HCT116 (cell line): Measurements from ENCODE around the gene KPNB1. TPM values are rescaled to one million over a fixed set of nuclear protein-coding genes. Genes with fewer than 3 reads are reported as not detected.

Source experiments
- ATAC-seq: fragments of 200-7000 bp; cut with Tn5 transposase; 2 replicates; pipeline ENCODE4 v1.9.1; 2020; ENCODE audit warnings: mild to moderate bottlenecking, moderate library complexity
- BruUV-seq: library from RNA; stranded (reverse); fragments of 400-500 nt; replicated peaks from 2 replicates; lab custom pipeline; 2021; lab: Mats Ljungman, UMichigan
- CTCF ChIA-PET: fragments of 300-600 bp; sonication (Branson Sonifier 250); formaldehyde crosslinking; loops from one replicate; lab custom pipeline; 2021; ENCODE audit warnings: antibody characterized with exemption; lab: Charles Lee
- POLR2A ChIA-PET: fragments of 300-600, 350-600 bp; sonication (Branson Sonifier 250); formaldehyde crosslinking; loops from one replicate; lab custom pipeline; 2021; ENCODE audit warnings: antibody characterized with exemption; lab: Charles Lee
- RAD21 ChIA-PET, 2 experiments: fragments of 300-600 bp; sonication (Branson Sonifier 250); formaldehyde crosslinking; loops; one replicate each; lab custom pipeline; 2023; ENCODE audit warnings: low total read pairs in 2 of 2; ENCODE audit not compliant: uncharacterized antibody in 2 of 2, unreplicated experiment in 2 of 2, low non-redundant PET in 1 of 2; lab: Charles Lee
- DNase-seq: peaks from one replicate; pipeline ENCODE4 v3.0.0-alpha.2; 2010; ENCODE audit warnings: low read depth, low spot score
- H2AFZ ChIP-seq: fragments of 200-600 bp; shearing (Covaris generic), sonication (generic); 2 replicates; pipeline ENCODE4 v1.6.1; 2017; ENCODE audit warnings: low read depth, mixed run types, mixed read lengths, antibody characterized with exemption, low read length; ENCODE audit not compliant: poor library complexity, severe bottlenecking
- H3K27ac ChIP-seq: 2 replicates; pipeline ENCODE4 v1.5.1; 2012; ENCODE audit warnings: low read depth, low read length
- H3K27me3 ChIP-seq: fragments of 200-600 bp; sonication (generic); 2 replicates; pipeline ENCODE4 v1.6.1; 2016; ENCODE audit warnings: mixed run types, low read length, mixed read lengths; ENCODE audit not compliant: insufficient read depth
- H3K36me3 ChIP-seq, 2 experiments: fragments of 200-500 bp in 1 of 2; fragments of 200-600 bp in 1 of 2; sonication (Bioruptor generic) in 1 of 2; sonication (generic) in 1 of 2; 2 replicates each; pipeline versions ENCODE4 v1.5.1 to v1.6.1; 2014 to 2016; ENCODE audit warnings: low read length in 2 of 2, inconsistent platforms in 1 of 2, mixed read lengths in 1 of 2, mixed run types in 1 of 2; ENCODE audit not compliant: insufficient read depth in 2 of 2, control insufficient read depth in 1 of 2
- H3K4me1 ChIP-seq, 2 experiments: fragments of 200-600 bp in 1 of 2; sonication (generic) in 1 of 2; 2 replicates each; pipeline versions ENCODE4 v1.5.1 to v1.6.1; 2012 to 2017; ENCODE audit warnings: low read length in 2 of 2, inconsistent platforms in 1 of 2, mild to moderate bottlenecking in 1 of 2, mixed read lengths in 1 of 2, mixed run types in 1 of 2, moderate library complexity in 1 of 2; ENCODE audit not compliant: insufficient read depth in 2 of 2, control insufficient read depth in 1 of 2
- H3K4me2 ChIP-seq: fragments of 200-600 bp; sonication (generic); 2 replicates; pipeline ENCODE4 v1.6.1; 2017; ENCODE audit warnings: mixed run types, low read length, mixed read lengths
- H3K4me3 ChIP-seq, 2 experiments: fragments of 200-600 bp in 1 of 2; sonication (generic) in 1 of 2; replicated peaks in 1 of 2; 2 replicates each; pipeline ENCODE4 v1.5.1; 2011 to 2016; ENCODE audit warnings: low read length in 2 of 2, control low read depth in 1 of 2, low read depth in 1 of 2, mild to moderate bottlenecking in 1 of 2, mixed read lengths in 1 of 2, mixed run types in 1 of 2
- H3K79me2 ChIP-seq: fragments of 200-600 bp; sonication (generic); 2 replicates; pipeline ENCODE4 v1.6.1; 2017; ENCODE audit warnings: mild to moderate bottlenecking, mixed run types, low read length, moderate library complexity, mixed read lengths; ENCODE audit not compliant: insufficient read depth
- H3K9ac ChIP-seq: fragments of 200-600 bp; sonication (generic); 2 replicates; pipeline ENCODE4 v1.6.1; 2016; ENCODE audit warnings: low read length, mixed read lengths
- H3K9me2 ChIP-seq: fragments of 200-600 bp; sonication (generic), shearing (Covaris generic); 2 replicates; pipeline ENCODE4 v1.6.1; 2017; ENCODE audit warnings: mixed run types, mild to moderate bottlenecking, moderate library complexity; ENCODE audit not compliant: insufficient read depth
- H3K9me3 ChIP-seq, 2 experiments: fragments of 200-500 bp in 1 of 2; fragments of 200-600 bp in 1 of 2; sonication (Bioruptor generic) in 1 of 2; sonication (generic) in 1 of 2; 2 replicates each; pipeline ENCODE4 v1.6.1; 2014 to 2017; ENCODE audit warnings: low read length in 2 of 2, mixed read lengths in 2 of 2, inconsistent platforms in 1 of 2, low read depth in 1 of 2, mild to moderate bottlenecking in 1 of 2, mixed run types in 1 of 2, moderate library complexity in 1 of 2; ENCODE audit not compliant: control insufficient read depth in 1 of 2, insufficient read depth in 1 of 2
- H4K20me1 ChIP-seq: fragments of 200-600 bp; sonication (generic), shearing (Covaris generic); 2 replicates; pipeline ENCODE4 v1.6.1; 2017; ENCODE audit warnings: mixed run types, mild to moderate bottlenecking, moderate library complexity; ENCODE audit not compliant: insufficient read depth
- ATF3 ChIP-seq: IDR thresholded peaks from 2 replicates; pipeline ENCODE4 v1.6.1; 2012
- CBX3 ChIP-seq: IDR thresholded peaks from 2 replicates; pipeline ENCODE4 v1.6.1; 2012; ENCODE audit warnings: low read depth
- CEBPB ChIP-seq: IDR thresholded peaks from 2 replicates; pipeline ENCODE4 v1.6.1; 2012; ENCODE audit warnings: low read depth
- ELF1 ChIP-seq: IDR thresholded peaks from 2 replicates; pipeline ENCODE4 v1.6.1; 2012; ENCODE audit warnings: low read depth, borderline replicate concordance
- FOSL1 ChIP-seq: IDR thresholded peaks from 2 replicates; pipeline ENCODE4 v1.6.1; 2012; ENCODE audit warnings: low read depth
- RAD21 ChIP-seq: IDR thresholded peaks from 2 replicates; pipeline ENCODE4 v1.6.1; 2012; ENCODE audit warnings: low read depth, mild to moderate bottlenecking
- REST ChIP-seq: IDR thresholded peaks from 2 replicates; pipeline ENCODE4 v1.6.1; 2012; ENCODE audit warnings: low read depth
- SIN3A ChIP-seq: IDR thresholded peaks from 2 replicates; pipeline ENCODE4 v1.6.1; 2012; ENCODE audit warnings: low read depth
- SP1 ChIP-seq: IDR thresholded peaks from 2 replicates; pipeline ENCODE4 v1.6.1; 2012; ENCODE audit warnings: low read depth
- SRF ChIP-seq: IDR thresholded peaks from 2 replicates; pipeline ENCODE4 v1.6.1; 2012; ENCODE audit warnings: low read depth
- TCF7L2 ChIP-seq: IDR thresholded peaks from 2 replicates; pipeline ENCODE4 v1.7.0; 2011; ENCODE audit warnings: borderline replicate concordance, inconsistent platforms; ENCODE audit not compliant: insufficient read depth, insufficient read length; ENCODE audit errors: extremely low read depth
- YY1 ChIP-seq: IDR thresholded peaks from 2 replicates; pipeline ENCODE4 v1.6.1; 2011; ENCODE audit warnings: low read length, low read depth, moderate library complexity, mild to moderate bottlenecking; ENCODE audit not compliant: insufficient replicate concordance; ENCODE audit errors: extremely low read depth
- intact Hi-C: fragments of 100-400 bp; cut with micrococcal nuclease; formaldehyde crosslinking; loops from 2 replicates; pipeline ENCODE4 v1.10.0; 2022
- total RNA-seq: library from RNA; stranded (reverse); gene quantifications from one replicate; pipeline ENCODE4 v1.2.1, GENCODE V29; 2021; ENCODE audit not compliant: unreplicated experiment

The KPNB1 gene
- total RNA-seq, 1 experiment from 2014 or later = 526 TPM

GRCh38 chr17:47678196-47678595 lies 28.5 kb downstream of the KPNB1 start:
- Histone ChIP-seq H3K4me3 (no peak overlapping the region), H4K20me1 (peaks cover 21% of the 10 kb centered on the region; the same call in 1 of the 2 replicates), H3K4me2 (no peak overlapping the region), H3K9ac (no peak overlapping the region), H3K36me3 (peaks cover 94% of the 10 kb centered on the region in 2 experiments), H3K4me1 (no peaks in the 10 kb centered on the region), H3K27me3 (no peaks in the 10 kb centered on the region), H3K79me2 (peaks cover 64% of the 10 kb centered on the region), H3K9me2 (no peaks in the 10 kb centered on the region), H2AFZ (no peak overlapping the region), H3K9me3 (no peaks in the 10 kb centered on the region), H3K27ac (no peak overlapping the region)
- ChIA-PET RAD21 (interaction anchor here in 1 of 2 experiments (0.6 kb wide), 1 partner anchor 13 kb away, joined by 3 read pairs; no protein-coding TSS in a partner anchor), CTCF (interaction anchor here (1.0 to 1.6 kb wide), 2 partner anchors 9 to 20 kb away, joined by 3 to 4 read pairs; no protein-coding TSS in a partner anchor), POLR2A (interaction anchor here (2.0 kb wide), 1 partner anchor 29 kb away, joined by 7 read pairs; the partner anchor contains the start of gene KPNB1)
- TF ChIP-seq ATF3 = no peak
- intact Hi-C loops = no loop called here
- DNase-seq (no peak), ATAC-seq (no peak)
- BruUV-seq = no TSS peak

- ChIA-PET POLR2A (no interaction called here), RAD21 (no interaction called here)
- no TSS peak for BruUV-seq
These were observed 32.4 kb downstream of the KPNB1 start for GRCh38 chr17:47682138-47682537.

More at GRCh38 chr17:47682138-47682537, 32.4 kb downstream of the KPNB1 start:
- Histone ChIP-seq H3K36me3 (peaks cover 71 to 79% of the 10 kb centered on the region in 2 experiments), H3K4me2 (no peak overlapping the region), H3K9me3 (no peaks in the 10 kb centered on the region), H3K79me2 (peaks cover 25% of the 10 kb centered on the region), H2AFZ (no peak overlapping the region), H3K9ac (no peak overlapping the region), H3K27me3 (no peaks in the 10 kb centered on the region), H3K9me2 (no peaks in the 10 kb centered on the region), H3K4me1 (peaks cover 0 to 5% of the 10 kb centered on the region in 2 experiments; a peak in 1 of 4 replicates), H3K27ac (no peak overlapping the region), H4K20me1 (peaks cover 13% of the 10 kb centered on the region; the same call in 1 of the 2 replicates), H3K4me3 (no peak overlapping the region)
- CTCF ChIA-PET = no interaction called here
- intact Hi-C loops = no loop called here
- no peak for ATAC-seq
- no peak for TF ChIP-seq TCF7L2
- no peak for TF ChIP-seq FOSL1
- TF ChIP-seq RAD21 = no peak
- TF ChIP-seq REST = no peak
- no peak for TF ChIP-seq YY1
- TF ChIP-seq CBX3 = no peak
- TF ChIP-seq SIN3A = no peak
- no peak for TF ChIP-seq SP1
- TF ChIP-seq CEBPB = no peak
- no peak for TF ChIP-seq ELF1
- TF ChIP-seq SRF = no peak
- no peak for DNase-seq
